NT2/D1 (cell line): ENCODE results near the gene DOK3.

Experiments
- DNase-seq: peaks from one replicate; pipeline ENCODE4 v3.0.0-alpha.2; 2011; ENCODE audit warnings: low read depth, low spot score
- H3K27me3 ChIP-seq: 2 replicates; pipeline ENCODE4 v1.6.0; 2011; ENCODE audit warnings: mild to moderate bottlenecking; ENCODE audit not compliant: insufficient read length, insufficient read depth
- H3K36me3 ChIP-seq: 2 replicates; pipeline ENCODE4 v1.6.1; 2011; ENCODE audit warnings: mild to moderate bottlenecking, low read length, mixed read lengths; ENCODE audit not compliant: insufficient read depth, insufficient read length
- H3K4me1 ChIP-seq: 2 replicates; pipeline ENCODE4 v1.5.1; 2011; ENCODE audit not compliant: insufficient read depth, insufficient read length
- H3K4me3 ChIP-seq: 2 replicates; pipeline ENCODE4 v1.5.1; 2011; ENCODE audit warnings: low read depth; ENCODE audit not compliant: insufficient read length
- H3K9ac ChIP-seq: 2 replicates; pipeline ENCODE4 v1.6.0; 2011; ENCODE audit warnings: low read depth; ENCODE audit not compliant: insufficient read length
- H3K9me3 ChIP-seq: 2 replicates; pipeline ENCODE4 v1.5.1; 2011; ENCODE audit warnings: mild to moderate bottlenecking, low read length; ENCODE audit not compliant: insufficient read depth
- SUZ12 ChIP-seq: IDR thresholded peaks from 2 replicates; pipeline ENCODE4 v1.6.1; 2011; ENCODE audit not compliant: insufficient read length, insufficient read depth; ENCODE audit errors: extremely low read depth
- YY1 ChIP-seq: IDR thresholded peaks from 2 replicates; pipeline ENCODE4 v1.6.1; 2011; ENCODE audit not compliant: insufficient read length, insufficient read depth
- ZNF274 ChIP-seq: IDR thresholded peaks from 2 replicates; pipeline ENCODE4 v1.6.1; 2011; ENCODE audit warnings: mild to moderate bottlenecking, low read depth, low read length

DOK3 gene

GRCh38 chr5:177553671-177554429, 44.2 kb upstream of the DOK3 start:
- TF ChIP-seq ZNF274 (no peak), SUZ12 (no peak), YY1 (no peak)
- Histone ChIP-seq H3K27me3 (no peaks in the 10 kb centered on the region), H3K4me3 (peak overlapping the region; percentile 91), H3K9me3 (no peaks in the 10 kb centered on the region), H3K4me1 (peaks cover 11% of the 10 kb centered on the region), H3K9ac (peak overlapping the region; percentile 96), H3K36me3 (peaks cover 40% of the 10 kb centered on the region)
- no peak for DNase-seq

DNA sequence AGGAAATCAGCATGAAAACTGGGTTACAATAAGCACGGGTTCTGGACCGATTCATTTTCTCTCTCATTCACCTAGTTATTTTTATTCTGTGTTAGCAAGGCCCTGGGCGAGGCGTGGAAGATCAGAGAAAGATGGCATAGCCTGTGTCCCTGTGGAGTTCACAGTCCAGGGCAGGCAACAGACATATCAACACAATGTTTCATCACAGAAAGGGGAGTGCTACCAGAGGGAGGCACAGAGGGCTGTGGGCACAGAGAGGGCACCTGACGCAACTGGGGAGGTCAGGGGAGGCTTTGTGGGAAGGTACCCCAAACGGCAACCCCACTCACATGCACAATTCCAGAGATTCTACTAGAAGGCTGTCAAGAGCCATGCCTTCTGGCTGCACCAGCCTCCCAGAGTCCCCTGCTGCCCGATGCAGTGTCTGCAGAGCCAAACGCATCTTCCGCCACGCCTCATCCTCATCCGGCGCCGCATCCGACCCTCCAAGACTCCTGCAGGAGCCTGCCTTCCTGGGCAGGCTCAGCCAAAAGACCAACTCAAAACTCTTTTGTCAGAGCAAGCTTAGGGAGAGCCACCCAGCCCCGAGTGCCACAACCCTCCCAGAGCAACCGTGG, 43.3 kb upstream of the DOK3 start:
- Histone ChIP-seq H3K9ac (peak overlapping the region; percentile 96), H3K4me3 (peak overlapping the region; percentile 91), H3K27me3 (no peaks in the 10 kb centered on the region), H3K36me3 (peaks cover 45% of the 10 kb centered on the region), H3K9me3 (no peaks in the 10 kb centered on the region), H3K4me1 (peaks cover 11% of the 10 kb centered on the region)
- DNase-seq = no peak
- TF ChIP-seq YY1 (no peak), ZNF274 (no peak), SUZ12 (no peak)

DNA sequence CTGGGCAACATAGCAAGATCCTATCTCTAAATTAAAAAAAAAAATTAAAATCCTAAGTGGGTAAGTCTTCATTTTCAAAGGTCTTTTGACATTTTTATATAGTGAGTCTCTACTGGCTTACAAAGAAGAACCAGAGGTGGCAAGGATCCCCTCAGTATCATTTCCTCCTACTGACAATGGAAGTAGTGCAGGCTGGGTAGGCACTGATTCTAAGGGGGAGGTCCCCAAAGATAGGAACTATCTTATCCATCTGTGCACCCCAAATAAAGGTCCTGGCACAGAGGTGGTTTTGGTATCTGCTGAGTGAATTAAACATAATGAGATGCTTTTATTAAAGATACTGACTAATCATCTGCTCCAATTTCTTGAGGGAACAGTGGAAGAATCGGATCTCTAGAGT, 40.5 kb upstream of the DOK3 start:
- peaks cover 49% of the 10 kb centered on the region for H3K36me3 ChIP-seq
- no peaks in the 10 kb centered on the region for H3K27me3 ChIP-seq
- H3K4me1 ChIP-seq = peaks cover 18% of the 10 kb centered on the region
- no peak for TF ChIP-seq SUZ12
- TF ChIP-seq ZNF274 = no peak
- no peak for TF ChIP-seq YY1
- no peak for DNase-seq
- no peaks in the 10 kb centered on the region for H3K9me3 ChIP-seq
- no peak overlapping the region for H3K9ac ChIP-seq
- no peak overlapping the region for H3K4me3 ChIP-seq

DNA sequence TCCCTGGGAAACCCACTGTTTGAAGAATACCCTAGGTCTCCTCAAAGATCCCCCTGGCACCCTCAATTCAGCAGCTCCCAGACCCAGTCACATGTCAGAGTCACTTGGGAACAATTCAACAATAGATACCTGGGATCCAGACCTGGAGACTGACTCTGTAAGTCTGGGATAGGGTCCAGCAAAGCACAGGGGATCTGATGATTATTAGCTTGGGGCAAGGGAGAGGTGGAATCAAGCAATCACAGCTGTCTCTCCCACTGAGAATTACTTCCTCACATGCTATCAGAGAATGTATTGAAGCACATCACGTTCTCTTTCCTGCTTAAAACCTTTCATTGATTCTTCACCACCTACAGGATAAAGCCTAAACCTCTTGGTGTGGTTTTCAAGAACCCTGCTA, 38.9 kb upstream of the DOK3 start:
- Histone ChIP-seq H3K9me3 (no peaks in the 10 kb centered on the region), H3K36me3 (peaks cover 49% of the 10 kb centered on the region), H3K4me3 (no peak overlapping the region), H3K27me3 (no peaks in the 10 kb centered on the region), H3K4me1 (peaks cover 14% of the 10 kb centered on the region), H3K9ac (no peak overlapping the region)
- no peak for DNase-seq
- TF ChIP-seq ZNF274 = no peak
- TF ChIP-seq SUZ12 = no peak
- TF ChIP-seq YY1 = no peak

DNA sequence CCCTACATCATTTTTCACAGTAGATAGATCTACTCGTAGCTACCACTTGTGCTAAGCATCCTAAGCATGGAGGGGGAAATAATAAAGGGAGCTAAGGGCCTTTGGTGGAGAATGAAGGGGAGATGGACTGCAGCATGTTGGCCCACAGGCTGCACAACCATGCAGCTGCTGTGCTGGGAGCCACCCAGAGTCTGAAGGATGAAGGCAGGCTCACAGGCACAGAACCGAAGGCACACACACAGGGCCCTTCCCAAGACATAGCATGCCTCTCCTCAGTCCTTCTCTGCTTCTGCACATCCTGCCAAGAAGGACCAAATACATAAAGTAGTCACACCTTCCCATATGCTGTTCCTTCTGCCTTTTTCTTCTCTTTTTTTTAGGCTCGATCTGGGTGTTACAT, 38.1 kb upstream of the DOK3 start:
- Histone ChIP-seq H3K9ac (peak overlapping the region; percentile 12), H3K27me3 (no peaks in the 10 kb centered on the region), H3K4me1 (peaks cover 8% of the 10 kb centered on the region), H3K4me3 (no peak overlapping the region), H3K36me3 (peaks cover 51% of the 10 kb centered on the region), H3K9me3 (no peaks in the 10 kb centered on the region)
- no peak for TF ChIP-seq SUZ12
- no peak for TF ChIP-seq YY1
- no peak for TF ChIP-seq ZNF274
- DNase-seq = no peak

GRCh38 chr5:177546258-177546741, 36.7 kb upstream of the DOK3 start:
- Histone ChIP-seq H3K4me1 (peaks cover 6% of the 10 kb centered on the region), H3K27me3 (no peaks in the 10 kb centered on the region), H3K9ac (peak overlapping the region; percentile 6), H3K9me3 (no peaks in the 10 kb centered on the region), H3K36me3 (peaks cover 46% of the 10 kb centered on the region), H3K4me3 (no peak overlapping the region)
- TF ChIP-seq YY1 = no peak
- TF ChIP-seq SUZ12 = no peak
- no peak for TF ChIP-seq ZNF274
- peak; percentile 52 for DNase-seq
